ENCODE data around the gene GIMAP7. TPM values are rescaled to one million over a fixed set of nuclear protein-coding genes. Genes with fewer than 3 reads are reported as not detected.

GIMAP7 gene
- total RNA-seq, 1 donor from 2014 or later: not detected

- H3K27me3 Mint-ChIP-seq: no peaks in the 10 kb centered on the region
- H3K4me1 Mint-ChIP-seq (ENCODE audit: unreplicated experiment): no peaks in the 10 kb centered on the region
- H3K4me3 Mint-ChIP-seq: no peak overlapping the region
- H3K27ac Mint-ChIP-seq: no peak overlapping the region
- TF ChIP-seq CTCF (conservative IDR thresholded peaks at IDR 0.05): no peak
- no peak for DNase-seq (ENCODE audit: extremely low spot score, unreplicated experiment)
- no peaks in the 10 kb centered on the region for H3K9me3 Mint-ChIP-seq
- no peaks in the 10 kb centered on the region for H3K36me3 Mint-ChIP-seq
Measured at GRCh38 chr7:150562919-150563318, 48.2 kb downstream of the GIMAP7 start.

GRCh38 chr7:150564006-150564405, 49.3 kb downstream of the GIMAP7 start:
- Mint-ChIP-seq H3K4me3 (no peak overlapping the region), H3K36me3 (no peaks in the 10 kb centered on the region), H3K27ac (no peak overlapping the region), H3K9me3 (no peaks in the 10 kb centered on the region), H3K4me1 (ENCODE audit: unreplicated experiment) (no peaks in the 10 kb centered on the region), H3K27me3 (peaks cover 3% of the 10 kb centered on the region)
- TF ChIP-seq CTCF (conservative IDR thresholded peaks at IDR 0.05): no peak
- DNase-seq (ENCODE audit: extremely low spot score, unreplicated experiment): no peak

DNA sequence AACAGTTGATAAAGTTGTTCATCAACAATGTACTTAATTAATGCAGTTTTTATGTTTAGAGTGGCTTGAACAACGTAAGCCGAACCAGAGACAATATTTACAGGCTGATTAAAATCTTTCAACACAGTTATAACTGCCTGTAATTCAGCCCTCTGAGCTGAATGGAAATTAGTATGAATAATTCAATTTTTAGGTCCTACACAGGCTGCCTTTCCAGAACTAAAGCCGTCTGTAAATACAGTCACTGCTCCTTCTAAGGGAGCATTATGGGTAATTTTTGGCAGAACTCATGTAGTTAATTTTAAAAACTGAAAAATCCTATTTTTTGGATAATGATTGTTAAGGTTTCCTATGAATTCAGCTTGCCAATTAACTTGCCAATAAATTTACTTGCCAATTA, 49.9 kb downstream of the GIMAP7 start:
- H3K4me1 Mint-ChIP-seq (ENCODE audit: unreplicated experiment): no peaks in the 10 kb centered on the region
- TF ChIP-seq CTCF (conservative IDR thresholded peaks at IDR 0.05): no peak
- no peak for DNase-seq (ENCODE audit: extremely low spot score, unreplicated experiment)
- no peak overlapping the region for H3K27ac Mint-ChIP-seq
- H3K27me3 Mint-ChIP-seq: peaks cover 3% of the 10 kb centered on the region
- no peak overlapping the region for H3K4me3 Mint-ChIP-seq
- no peaks in the 10 kb centered on the region for H3K36me3 Mint-ChIP-seq
- H3K9me3 Mint-ChIP-seq: no peaks in the 10 kb centered on the region

- Mint-ChIP-seq H3K4me1 (ENCODE audit: unreplicated experiment) (no peaks in the 10 kb centered on the region), H3K27me3 (peaks cover 3% of the 10 kb centered on the region), H3K36me3 (no peaks in the 10 kb centered on the region), H3K9me3 (no peaks in the 10 kb centered on the region), H3K27ac (no peak overlapping the region), H3K4me3 (no peak overlapping the region)
- DNase-seq (ENCODE audit: extremely low spot score, unreplicated experiment): no peak
- no peak for TF ChIP-seq CTCF (conservative IDR thresholded peaks at IDR 0.05)
Measured at GRCh38 chr7:150565239-150565638, 50.6 kb downstream of the GIMAP7 start.

GRCh38 chr7:150566123-150566522, 51.5 kb downstream of the GIMAP7 start:
- Mint-ChIP-seq H3K27ac (no peak overlapping the region), H3K36me3 (no peaks in the 10 kb centered on the region), H3K4me3 (no peak overlapping the region), H3K27me3 (peaks cover 3% of the 10 kb centered on the region), H3K9me3 (no peaks in the 10 kb centered on the region), H3K4me1 (ENCODE audit: unreplicated experiment) (no peaks in the 10 kb centered on the region)
- no peak for DNase-seq (ENCODE audit: extremely low spot score, unreplicated experiment)
- TF ChIP-seq CTCF (conservative IDR thresholded peaks at IDR 0.05): no peak

DNA sequence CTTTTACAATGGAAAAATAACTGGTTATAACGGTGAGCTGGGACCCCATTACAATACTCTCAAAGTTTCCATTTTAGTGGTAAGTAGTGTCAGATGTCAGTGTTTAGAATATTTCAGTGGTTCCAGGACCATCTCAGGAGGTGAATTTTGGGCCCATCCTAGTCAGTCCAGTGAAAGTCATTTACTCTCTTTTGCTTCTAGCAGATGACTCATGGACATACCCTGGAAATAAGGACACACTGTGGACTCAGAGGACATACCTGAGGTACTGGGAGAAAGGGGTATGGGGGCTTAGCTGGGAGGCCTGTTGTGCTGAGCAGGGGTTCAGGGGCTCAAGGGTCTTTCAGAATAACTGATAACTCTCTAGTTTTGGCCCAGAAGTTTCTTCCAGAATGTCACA, 51.9 kb downstream of the GIMAP7 start:
- no peak for DNase-seq (ENCODE audit: extremely low spot score, unreplicated experiment)
- H3K4me1 Mint-ChIP-seq (ENCODE audit: unreplicated experiment): no peaks in the 10 kb centered on the region
- TF ChIP-seq CTCF (conservative IDR thresholded peaks at IDR 0.05): no peak
- H3K9me3 Mint-ChIP-seq: no peaks in the 10 kb centered on the region
- no peak overlapping the region for H3K4me3 Mint-ChIP-seq
- H3K27ac Mint-ChIP-seq: no peak overlapping the region
- H3K36me3 Mint-ChIP-seq: no peaks in the 10 kb centered on the region
- H3K27me3 Mint-ChIP-seq: peaks cover 3% of the 10 kb centered on the region
